ENCODE results near the gene EMILIN1.

DNA sequence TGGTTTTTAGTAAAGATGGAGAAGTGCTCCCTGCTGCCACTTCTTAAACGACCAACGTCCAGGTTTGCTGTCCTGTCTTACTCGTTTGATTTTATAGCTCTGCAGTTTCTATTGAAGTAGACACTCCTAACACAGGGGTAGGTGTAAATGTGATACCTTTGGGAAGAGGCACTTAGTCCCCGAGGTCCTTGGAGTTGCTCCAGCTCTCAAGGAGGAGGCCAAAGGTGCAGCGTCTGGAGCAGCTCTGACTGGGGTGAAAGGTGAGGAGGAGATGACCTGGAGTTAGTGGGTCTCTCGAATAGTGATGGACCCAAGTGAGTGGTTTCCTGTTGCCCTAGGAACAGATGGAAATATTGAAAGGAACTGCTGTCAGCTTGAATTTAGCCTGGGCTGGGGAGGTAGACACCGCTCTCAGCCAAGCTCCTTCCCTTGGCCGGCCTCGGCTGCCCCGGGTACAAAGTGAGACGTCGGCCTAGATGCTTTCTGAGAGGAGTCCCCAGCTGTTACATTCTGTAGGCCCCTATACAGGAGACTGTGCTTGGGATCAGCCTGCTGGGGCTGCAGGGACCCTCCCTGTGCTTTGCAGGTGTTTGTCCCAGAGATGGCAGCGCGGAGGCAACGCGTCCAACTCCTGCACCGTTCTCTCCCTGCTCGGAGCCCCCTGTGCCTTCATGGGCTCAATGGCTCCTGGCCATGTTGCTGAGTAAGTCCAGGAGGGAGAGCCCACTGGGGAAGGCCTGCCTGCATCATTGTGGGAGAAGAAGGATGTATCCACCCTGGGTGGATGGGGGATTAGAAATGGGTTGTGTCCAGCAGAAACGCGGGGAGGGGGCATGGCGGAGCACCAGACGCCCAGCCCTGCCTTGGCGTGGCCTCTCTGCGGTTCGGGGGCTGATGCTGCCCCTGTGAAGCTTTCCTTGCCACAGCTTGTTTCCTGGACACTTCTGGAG is 13.6 kb downstream of the EMILIN1 start:
- 0 out of 4 replicates have a peak, but pooled peaks of 1 of the 2 experiments have one; percentile 7 for TF ChIP-seq CTCF (conservative IDR thresholded peaks at IDR 0.05; ENCODE audit: low read depth in 2 of 2)
- TF ChIP-seq EZH2 (IDR thresholded peaks at IDR 0.05; ENCODE audit: low read depth, unreplicated experiment): no peak
- no peak for TF ChIP-seq EZH2phosphoT487 (IDR thresholded peaks at IDR 0.05; ENCODE audit: unreplicated experiment)
- TF ChIP-seq ZNF114 (CRISPR knock-in tag; IDR thresholded peaks at IDR 0.05): no peak
- no peak for TF ChIP-seq POLR2AphosphoS5 (IDR thresholded peaks at IDR 0.05; ENCODE audit: low read depth)
- TF ChIP-seq, protein P1, sequence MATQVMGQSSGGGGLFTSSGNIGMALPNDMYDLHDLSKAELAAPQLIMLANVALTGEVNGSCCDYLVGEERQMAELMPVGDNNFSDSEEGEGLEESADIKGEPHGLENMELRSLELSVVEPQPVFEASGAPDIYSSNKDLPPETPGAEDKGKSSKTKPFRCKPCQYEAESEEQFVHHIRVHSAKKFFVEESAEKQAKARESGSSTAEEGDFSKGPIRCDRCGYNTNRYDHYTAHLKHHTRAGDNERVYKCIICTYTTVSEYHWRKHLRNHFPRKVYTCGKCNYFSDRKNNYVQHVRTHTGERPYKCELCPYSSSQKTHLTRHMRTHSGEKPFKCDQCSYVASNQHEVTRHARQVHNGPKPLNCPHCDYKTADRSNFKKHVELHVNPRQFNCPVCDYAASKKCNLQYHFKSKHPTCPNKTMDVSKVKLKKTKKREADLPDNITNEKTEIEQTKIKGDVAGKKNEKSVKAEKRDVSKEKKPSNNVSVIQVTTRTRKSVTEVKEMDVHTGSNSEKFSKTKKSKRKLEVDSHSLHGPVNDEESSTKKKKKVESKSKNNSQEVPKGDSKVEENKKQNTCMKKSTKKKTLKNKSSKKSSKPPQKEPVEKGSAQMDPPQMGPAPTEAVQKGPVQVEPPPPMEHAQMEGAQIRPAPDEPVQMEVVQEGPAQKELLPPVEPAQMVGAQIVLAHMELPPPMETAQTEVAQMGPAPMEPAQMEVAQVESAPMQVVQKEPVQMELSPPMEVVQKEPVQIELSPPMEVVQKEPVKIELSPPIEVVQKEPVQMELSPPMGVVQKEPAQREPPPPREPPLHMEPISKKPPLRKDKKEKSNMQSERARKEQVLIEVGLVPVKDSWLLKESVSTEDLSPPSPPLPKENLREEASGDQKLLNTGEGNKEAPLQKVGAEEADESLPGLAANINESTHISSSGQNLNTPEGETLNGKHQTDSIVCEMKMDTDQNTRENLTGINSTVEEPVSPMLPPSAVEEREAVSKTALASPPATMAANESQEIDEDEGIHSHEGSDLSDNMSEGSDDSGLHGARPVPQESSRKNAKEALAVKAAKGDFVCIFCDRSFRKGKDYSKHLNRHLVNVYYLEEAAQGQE (IDR thresholded peaks at IDR 0.05; ENCODE audit: unreplicated experiment): no peak
- no peak for TF ChIP-seq CREB1 (CRISPR knock-in tag; IDR thresholded peaks at IDR 0.05; ENCODE audit: low read depth)
- TF ChIP-seq ZNF462 (CRISPR knock-in tag; IDR thresholded peaks at IDR 0.05): no peak
- TF ChIP-seq, protein P2, sequence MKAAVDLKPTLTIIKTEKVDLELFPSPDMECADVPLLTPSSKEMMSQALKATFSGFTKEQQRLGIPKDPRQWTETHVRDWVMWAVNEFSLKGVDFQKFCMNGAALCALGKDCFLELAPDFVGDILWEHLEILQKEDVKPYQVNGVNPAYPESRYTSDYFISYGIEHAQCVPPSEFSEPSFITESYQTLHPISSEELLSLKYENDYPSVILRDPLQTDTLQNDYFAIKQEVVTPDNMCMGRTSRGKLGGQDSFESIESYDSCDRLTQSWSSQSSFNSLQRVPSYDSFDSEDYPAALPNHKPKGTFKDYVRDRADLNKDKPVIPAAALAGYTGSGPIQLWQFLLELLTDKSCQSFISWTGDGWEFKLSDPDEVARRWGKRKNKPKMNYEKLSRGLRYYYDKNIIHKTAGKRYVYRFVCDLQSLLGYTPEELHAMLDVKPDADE (IDR thresholded peaks at IDR 0.05): no peak
- no peak for TF ChIP-seq JUNB (IDR thresholded peaks at IDR 0.05; ENCODE audit: unreplicated experiment)
- no peak for TF ChIP-seq NANOG (IDR thresholded peaks at IDR 0.05; ENCODE audit: borderline replicate concordance)
- TF ChIP-seq ZNF331 (CRISPR knock-in tag; IDR thresholded peaks at IDR 0.05; ENCODE audit: low read depth): no peak
- no peak for TF ChIP-seq STAT1 (IDR thresholded peaks at IDR 0.05; ENCODE audit: unreplicated experiment)

Data from GM23338 (cell line).